OCI-LY7 (cell line): Measurements from ENCODE around the gene CD200. TPM values are rescaled to one million over a fixed set of nuclear protein-coding genes. Genes with fewer than 3 reads are reported as not detected.

ENCODE experiments used
- BruUV-seq: library from RNA; stranded (reverse); fragments of 400-500 nt; replicated peaks from 2 replicates; lab custom pipeline; 2021; lab: Mats Ljungman, UMichigan
- CTCF ChIA-PET: fragments of 300-600 bp; sonication (Branson Sonifier 250); formaldehyde crosslinking; loops from one replicate; lab custom pipeline; 2022; ENCODE audit warnings: antibody characterized with exemption; ENCODE audit not compliant: unreplicated experiment; lab: Charles Lee
- POLR2A ChIA-PET: fragments of 300-600 bp; sonication (Branson Sonifier 250); formaldehyde crosslinking; loops from one replicate; lab custom pipeline; 2022; ENCODE audit warnings: antibody characterized with exemption; lab: Charles Lee
- DNase-seq: peaks from one replicate; pipeline ENCODE4 v3.0.0-alpha.2; 2015; ENCODE audit warnings: low spot score
- H2AFZ ChIP-seq: fragments of 200-600 bp; sonication (generic), shearing (Covaris generic); 2 replicates; pipeline ENCODE4 v1.6.1; 2014; ENCODE audit warnings: mild to moderate bottlenecking, antibody characterized with exemption, low read length, moderate library complexity
- H3K27ac ChIP-seq: fragments of 200-600 bp; sonication (generic); 2 replicates; pipeline ENCODE4 v1.5.1; 2014; ENCODE audit warnings: mixed run types, low read depth, mild to moderate bottlenecking, moderate library complexity, low read length, inconsistent platforms; ENCODE audit not compliant: poor library complexity, severe bottlenecking
- H3K36me3 ChIP-seq: fragments of 200-600 bp; sonication (generic); 2 replicates; pipeline ENCODE4 v1.6.1; 2014; ENCODE audit warnings: mild to moderate bottlenecking, antibody characterized with exemption, low read length, moderate library complexity, mixed read lengths; ENCODE audit not compliant: insufficient read depth
- H3K4me1 ChIP-seq: fragments of 200-600 bp; sonication (generic); 2 replicates; pipeline ENCODE4 v1.5.1; 2014; ENCODE audit warnings: mild to moderate bottlenecking, low read length; ENCODE audit not compliant: insufficient read depth, poor library complexity, severe bottlenecking
- H3K4me2 ChIP-seq: fragments of 200-600 bp; sonication (generic); 2 replicates; pipeline ENCODE4 v1.6.1; 2014; ENCODE audit warnings: mild to moderate bottlenecking, low read length
- H3K4me3 ChIP-seq: fragments of 200-600 bp; sonication (generic); 2 replicates; pipeline ENCODE4 v1.5.1; 2014; ENCODE audit warnings: mild to moderate bottlenecking, low read depth, low read length; ENCODE audit not compliant: poor library complexity, severe bottlenecking
- H3K79me2 ChIP-seq: fragments of 200-600 bp; sonication (generic); 2 replicates; pipeline ENCODE4 v1.6.1; 2016; ENCODE audit warnings: low read depth, mild to moderate bottlenecking, low read length, moderate library complexity, mixed read lengths; ENCODE audit not compliant: insufficient read depth
- H3K9me2 ChIP-seq: fragments of 200-600 bp; sonication (generic); 2 replicates; pipeline ENCODE4 v1.6.1; 2016; ENCODE audit warnings: mild to moderate bottlenecking, low read length, mixed read lengths; ENCODE audit not compliant: insufficient read depth
- H3K9me3 ChIP-seq: fragments of 200-600 bp; sonication (generic); 2 replicates; pipeline ENCODE4 v1.6.1; 2014; ENCODE audit warnings: mild to moderate bottlenecking, mixed run types, low read length, mixed read lengths
- H4K20me1 ChIP-seq: fragments of 200-600 bp; sonication (generic); 2 replicates; pipeline ENCODE4 v1.6.1; 2014; ENCODE audit warnings: mild to moderate bottlenecking, antibody characterized with exemption, low read length, moderate library complexity, mixed read lengths; ENCODE audit not compliant: insufficient read depth
- EZH2phosphoT487 ChIP-seq: fragments of 200-600 bp; sonication (generic); IDR thresholded peaks from 2 replicates; pipeline ENCODE4 v1.6.1; 2018; ENCODE audit warnings: low read depth, borderline replicate concordance, mild to moderate bottlenecking, mixed run types, antibody characterized with exemption, low read length, moderate library complexity, mixed read lengths
- intact Hi-C: fragments of 100-400 bp; cut with micrococcal nuclease; formaldehyde crosslinking; loops from one replicate; pipeline ENCODE4 v1.10.0; 2022; ENCODE audit not compliant: unreplicated experiment
- total RNA-seq, 2 experiments: library from RNA; depleted of rRNA in 1 of 2; stranded (reverse); fragments of >200 nt in 1 of 2; shearing (Covaris generic) in 1 of 2; gene quantifications; 2 replicates each; pipeline ENCODE4 v1.2.3, GENCODE V29; 2014 to 2022
- TF ChIP-seq, protein P1 (sequence below): fragments of 200-600 bp; sonication (generic); conservative IDR thresholded peaks from 2 replicates; pipeline ENCODE4 v1.5.1; 2014; ENCODE audit warnings: mild to moderate bottlenecking, antibody characterized with exemption, low read length, moderate library complexity, mixed read lengths

The CD200 gene
- total RNA-seq, 2 experiments from 2014 or later: not detected

DNA sequence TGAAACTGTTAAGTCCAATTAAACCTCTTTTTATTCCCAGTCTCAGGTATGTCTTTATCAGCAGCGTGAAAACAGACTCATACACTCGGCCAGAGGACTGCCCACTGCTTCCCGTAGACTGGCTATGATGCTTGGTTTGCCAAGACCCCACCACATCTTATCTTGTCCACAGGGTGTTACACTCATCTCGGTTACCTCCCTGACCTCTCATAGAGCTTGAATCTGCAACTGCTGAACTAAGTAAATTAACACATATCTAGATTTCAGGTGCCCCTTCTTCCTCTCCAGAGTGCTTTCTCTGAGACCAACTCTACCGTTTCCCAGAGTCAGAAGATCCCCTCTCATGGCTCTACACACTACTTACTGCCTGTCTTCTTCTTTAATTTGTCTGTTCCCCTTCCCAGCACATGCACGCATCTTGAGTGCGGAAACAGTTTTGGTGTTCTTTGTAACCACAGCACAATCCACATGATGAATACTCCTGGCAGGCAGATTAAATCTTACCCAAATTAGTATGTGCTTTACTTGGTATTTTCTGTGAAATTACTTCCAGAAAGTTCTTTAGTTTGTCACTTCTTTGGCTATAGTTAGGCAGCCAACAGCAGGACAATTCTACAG lies 49.7 kb downstream of the CD200 start:
- POLR2A ChIA-PET: no interaction called here
- intact Hi-C loops: no loop called here
- Histone ChIP-seq H3K27ac (no peak overlapping the region), H3K4me1 (no peaks in the 10 kb centered on the region), H2AFZ (no peak overlapping the region), H3K79me2 (no peaks in the 10 kb centered on the region), H3K4me3 (no peak overlapping the region), H3K9me2 (no peaks in the 10 kb centered on the region), H3K4me2 (no peak overlapping the region), H3K36me3 (no peaks in the 10 kb centered on the region), H3K9me3 (peaks cover 6% of the 10 kb centered on the region; the same call in 1 of the 2 replicates), H4K20me1 (no peaks in the 10 kb centered on the region)
- CTCF ChIA-PET: no interaction called here
- no TSS peak for BruUV-seq
- DNase-seq: no peak
- no peak for TF ChIP-seq EZH2phosphoT487
- TF ChIP-seq, protein P1, sequence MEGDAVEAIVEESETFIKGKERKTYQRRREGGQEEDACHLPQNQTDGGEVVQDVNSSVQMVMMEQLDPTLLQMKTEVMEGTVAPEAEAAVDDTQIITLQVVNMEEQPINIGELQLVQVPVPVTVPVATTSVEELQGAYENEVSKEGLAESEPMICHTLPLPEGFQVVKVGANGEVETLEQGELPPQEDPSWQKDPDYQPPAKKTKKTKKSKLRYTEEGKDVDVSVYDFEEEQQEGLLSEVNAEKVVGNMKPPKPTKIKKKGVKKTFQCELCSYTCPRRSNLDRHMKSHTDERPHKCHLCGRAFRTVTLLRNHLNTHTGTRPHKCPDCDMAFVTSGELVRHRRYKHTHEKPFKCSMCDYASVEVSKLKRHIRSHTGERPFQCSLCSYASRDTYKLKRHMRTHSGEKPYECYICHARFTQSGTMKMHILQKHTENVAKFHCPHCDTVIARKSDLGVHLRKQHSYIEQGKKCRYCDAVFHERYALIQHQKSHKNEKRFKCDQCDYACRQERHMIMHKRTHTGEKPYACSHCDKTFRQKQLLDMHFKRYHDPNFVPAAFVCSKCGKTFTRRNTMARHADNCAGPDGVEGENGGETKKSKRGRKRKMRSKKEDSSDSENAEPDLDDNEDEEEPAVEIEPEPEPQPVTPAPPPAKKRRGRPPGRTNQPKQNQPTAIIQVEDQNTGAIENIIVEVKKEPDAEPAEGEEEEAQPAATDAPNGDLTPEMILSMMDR: no peak

DNA sequence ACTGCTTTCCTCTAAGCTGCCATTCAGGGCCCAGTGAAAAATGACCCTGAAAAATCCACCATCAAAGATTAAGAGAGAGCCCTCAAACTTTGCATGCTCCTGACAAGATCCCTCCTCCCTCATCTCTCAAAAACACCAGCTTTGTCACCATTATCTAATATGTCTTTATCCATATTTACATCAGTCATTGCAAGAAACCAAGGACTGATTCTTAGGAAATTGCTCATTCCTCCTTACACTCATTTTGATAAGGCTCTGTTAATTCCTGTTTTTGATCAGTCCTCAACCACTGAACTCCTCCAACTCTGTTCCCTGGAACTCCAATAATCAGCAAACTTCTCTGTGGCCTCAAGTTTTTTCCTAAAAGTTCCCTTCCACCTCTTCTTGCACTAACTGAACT lies 51.8 kb downstream of the CD200 start:
- no peak for TF ChIP-seq EZH2phosphoT487
- TF ChIP-seq, protein P1: no peak
- Histone ChIP-seq H3K4me3 (no peak overlapping the region), H3K27ac (no peak overlapping the region), H3K4me1 (no peaks in the 10 kb centered on the region), H2AFZ (no peak overlapping the region), H3K9me2 (no peaks in the 10 kb centered on the region), H3K79me2 (no peaks in the 10 kb centered on the region), H3K9me3 (peaks cover 6% of the 10 kb centered on the region; the same call in 1 of the 2 replicates), H4K20me1 (no peaks in the 10 kb centered on the region), H3K36me3 (no peaks in the 10 kb centered on the region), H3K4me2 (no peak overlapping the region)
- no peak for DNase-seq
- intact Hi-C loops: no loop called here
- ChIA-PET CTCF (no interaction called here), POLR2A (interaction anchor here (0.7 kb wide), 1 partner anchor 128 kb away, joined by 4 read pairs; no protein-coding TSS in a partner anchor)
- BruUV-seq: no TSS peak

DNA sequence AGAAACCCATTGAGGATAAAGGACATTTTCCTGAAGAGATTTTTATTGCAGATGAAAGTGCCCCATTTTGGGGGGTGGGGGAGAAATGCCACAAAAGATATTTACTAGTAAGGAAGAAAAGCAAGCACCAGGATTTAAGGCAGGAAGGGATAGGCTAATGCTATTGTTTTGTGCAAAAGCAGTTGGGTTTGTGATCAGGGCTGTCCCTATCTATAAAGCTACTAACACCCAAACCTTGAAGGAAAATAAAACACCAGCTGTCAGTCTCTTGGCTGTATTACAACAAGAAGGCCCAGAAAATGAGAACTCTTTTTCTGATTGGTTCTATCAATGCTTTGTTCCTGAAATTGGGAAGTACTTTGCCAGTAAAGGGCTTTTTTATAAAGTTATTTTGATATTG lies 56.0 kb downstream of the CD200 start:
- BruUV-seq: no TSS peak
- H3K79me2 ChIP-seq: no peaks in the 10 kb centered on the region
- no peak overlapping the region for H3K4me3 ChIP-seq
- H3K4me1 ChIP-seq: no peaks in the 10 kb centered on the region
- no peak overlapping the region for H3K4me2 ChIP-seq
- no peak overlapping the region for H3K27ac ChIP-seq
- no peak overlapping the region for H2AFZ ChIP-seq
- ChIA-PET POLR2A (no interaction called here), CTCF (no interaction called here)
- intact Hi-C loops: no loop called here
- DNase-seq: no peak
- H3K9me2 ChIP-seq: no peaks in the 10 kb centered on the region
- H3K36me3 ChIP-seq: no peaks in the 10 kb centered on the region; the same call in 1 of the 2 replicates
- TF ChIP-seq EZH2phosphoT487: no peak
- TF ChIP-seq, protein P1: no peak
- peaks cover 13% of the 10 kb centered on the region; the same call in 1 of the 2 replicates for H3K9me3 ChIP-seq
- no peaks in the 10 kb centered on the region for H4K20me1 ChIP-seq
